ENCODE measurements around the gene ACACA. TPM values are rescaled to one million over a fixed set of nuclear protein-coding genes. Genes with fewer than 3 reads are reported as not detected.

ACACA gene
- total and polyA plus RNA-seq, 9 of the 15 experiments (the other 6 are each of a cell fraction or from before 2014, with no cell fraction given), result 35.9 to 135 (median 88.4) TPM

GRCh38 chr17:37284191-37284590 is 122.4 kb downstream of the ACACA start (continued):
- TF ChIP-seq, protein P1, sequence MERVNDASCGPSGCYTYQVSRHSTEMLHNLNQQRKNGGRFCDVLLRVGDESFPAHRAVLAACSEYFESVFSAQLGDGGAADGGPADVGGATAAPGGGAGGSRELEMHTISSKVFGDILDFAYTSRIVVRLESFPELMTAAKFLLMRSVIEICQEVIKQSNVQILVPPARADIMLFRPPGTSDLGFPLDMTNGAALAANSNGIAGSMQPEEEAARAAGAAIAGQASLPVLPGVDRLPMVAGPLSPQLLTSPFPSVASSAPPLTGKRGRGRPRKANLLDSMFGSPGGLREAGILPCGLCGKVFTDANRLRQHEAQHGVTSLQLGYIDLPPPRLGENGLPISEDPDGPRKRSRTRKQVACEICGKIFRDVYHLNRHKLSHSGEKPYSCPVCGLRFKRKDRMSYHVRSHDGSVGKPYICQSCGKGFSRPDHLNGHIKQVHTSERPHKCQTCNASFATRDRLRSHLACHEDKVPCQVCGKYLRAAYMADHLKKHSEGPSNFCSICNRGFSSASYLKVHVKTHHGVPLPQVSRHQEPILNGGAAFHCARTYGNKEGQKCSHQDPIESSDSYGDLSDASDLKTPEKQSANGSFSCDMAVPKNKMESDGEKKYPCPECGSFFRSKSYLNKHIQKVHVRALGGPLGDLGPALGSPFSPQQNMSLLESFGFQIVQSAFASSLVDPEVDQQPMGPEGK (CRISPR knock-in tag; IDR thresholded peaks at IDR 0.05; ENCODE audit: borderline replicate concordance), result no peak
- no peak for TF ChIP-seq ZNF12 (CRISPR knock-in tag; IDR thresholded peaks at IDR 0.05)
- TF ChIP-seq, protein P2, sequence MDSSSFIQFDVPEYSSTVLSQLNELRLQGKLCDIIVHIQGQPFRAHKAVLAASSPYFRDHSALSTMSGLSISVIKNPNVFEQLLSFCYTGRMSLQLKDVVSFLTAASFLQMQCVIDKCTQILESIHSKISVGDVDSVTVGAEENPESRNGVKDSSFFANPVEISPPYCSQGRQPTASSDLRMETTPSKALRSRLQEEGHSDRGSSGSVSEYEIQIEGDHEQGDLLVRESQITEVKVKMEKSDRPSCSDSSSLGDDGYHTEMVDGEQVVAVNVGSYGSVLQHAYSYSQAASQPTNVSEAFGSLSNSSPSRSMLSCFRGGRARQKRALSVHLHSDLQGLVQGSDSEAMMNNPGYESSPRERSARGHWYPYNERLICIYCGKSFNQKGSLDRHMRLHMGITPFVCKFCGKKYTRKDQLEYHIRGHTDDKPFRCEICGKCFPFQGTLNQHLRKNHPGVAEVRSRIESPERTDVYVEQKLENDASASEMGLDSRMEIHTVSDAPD (CRISPR knock-in tag; IDR thresholded peaks at IDR 0.05), result no peak

- CTCF ChIA-PET (ENCODE audit: low intra/inter-chr PET ratio), result no interaction called here
- FAIRE-seq, result no peak
- TF ChIP-seq ASH1L (IDR thresholded peaks at IDR 0.05; ENCODE audit: borderline replicate concordance, low read depth, partially characterized antibody) (no peak), SP1 (CRISPR knock-in tag; IDR thresholded peaks at IDR 0.05) (no peak), POLR2B (IDR thresholded peaks at IDR 0.05; ENCODE audit: low read depth, partially characterized antibody) (no peak), HOXB6 (CRISPR knock-in tag; IDR thresholded peaks at IDR 0.05; ENCODE audit: borderline replicate concordance) (no peak), ZNF133 (CRISPR knock-in tag; IDR thresholded peaks at IDR 0.05) (no peak), CBX5 (IDR thresholded peaks at IDR 0.05; ENCODE audit: borderline replicate concordance, low read depth) (no peak), TEAD4 (IDR thresholded peaks at IDR 0.05; ENCODE audit: low read length) (no peak), TEAD4 (CRISPR knock-in tag; IDR thresholded peaks at IDR 0.05; ENCODE audit: borderline replicate concordance) (no peak), STAT5A (IDR thresholded peaks at IDR 0.05; ENCODE audit: borderline replicate concordance, low read length) (no peak), MAFK (IDR thresholded peaks at IDR 0.05; ENCODE audit: low read length) (no peak), SLC30A9 (CRISPR knock-in tag; IDR thresholded peaks at IDR 0.05) (no peak), MCM7 (IDR thresholded peaks at IDR 0.05) (no peak)
- TF ChIP-seq, protein P3, sequence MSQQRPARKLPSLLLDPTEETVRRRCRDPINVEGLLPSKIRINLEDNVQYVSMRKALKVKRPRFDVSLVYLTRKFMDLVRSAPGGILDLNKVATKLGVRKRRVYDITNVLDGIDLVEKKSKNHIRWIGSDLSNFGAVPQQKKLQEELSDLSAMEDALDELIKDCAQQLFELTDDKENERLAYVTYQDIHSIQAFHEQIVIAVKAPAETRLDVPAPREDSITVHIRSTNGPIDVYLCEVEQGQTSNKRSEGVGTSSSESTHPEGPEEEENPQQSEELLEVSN (IDR thresholded peaks at IDR 0.05; ENCODE audit: borderline replicate concordance in 1 of 2, extremely low read depth in 1 of 2, insufficient read depth in 1 of 2, insufficient read length in 1 of 2, low read depth in 1 of 2, low read length in 1 of 2, poor library complexity in 1 of 2, severe bottlenecking in 1 of 2), result no peak
Measured at GRCh38 chr17:37283414-37283961, 123.1 kb downstream of the ACACA start.

More at GRCh38 chr17:37283414-37283961, 123.1 kb downstream of the ACACA start:
- POLR2A ChIA-PET, result no interaction called here
- DNase-seq (ENCODE audit: extremely low read depth in 1 of 4, low spot score in 3 of 4) (no peak), ATAC-seq (no peak)
- H4K20me1 ChIP-seq (replicated peaks; ENCODE audit: control insufficient read depth, insufficient read depth, low read length), result 0 out of 2 replicates have a peak, but pooled peaks cover 8% of the 10 kb centered on the region
- intact Hi-C loops (cut with micrococcal nuclease), result loop anchor here (10.0 kb wide), 1 partner anchor 81 kb away; no protein-coding TSS in a partner anchor
- H3K9me1 ChIP-seq (ENCODE audit: control insufficient read depth, insufficient read depth, low read length), result peaks cover 3% of the 10 kb centered on the region
- in situ Hi-C loops (cut with MboI), result no loop called here
- H3K27ac ChIP-seq (ENCODE audit: extremely low read depth, low read depth, low read length), result no peak overlapping the region
- H3K4me1 ChIP-seq (replicated peaks in 1 of 2; ENCODE audit: control insufficient read depth in 2 of 2, insufficient read depth in 2 of 2, low read length in 2 of 2), result peaks cover 0 to 20% of the 10 kb centered on the region in 2 experiments; a peak in 3 of 5 replicates
- H3K36me3 ChIP-seq (ENCODE audit: control insufficient read depth, insufficient read depth, low read length), result peaks cover 67% of the 10 kb centered on the region
- no peaks in the 10 kb centered on the region for H3K27me3 ChIP-seq (ENCODE audit: control insufficient read depth in 2 of 2, insufficient read depth in 2 of 2, low read length in 2 of 2)
- H3K9me3 ChIP-seq (replicated peaks; ENCODE audit: control insufficient read depth, insufficient read depth, low read depth, low read length), result no peaks in the 10 kb centered on the region
- H3K9ac ChIP-seq (ENCODE audit: insufficient read depth in 1 of 2, low read depth in 2 of 2, low read length in 2 of 2), result no peak overlapping the region
- no TSS peak for BruUV-seq (replicated peaks)
- H3K4me3 ChIP-seq, result no peak overlapping the region
- no peak overlapping the region for H3K4me2 ChIP-seq (ENCODE audit: insufficient read depth, low read length)
- peaks cover 52% of the 10 kb centered on the region for H3K79me2 ChIP-seq (ENCODE audit: control insufficient read depth, insufficient read depth, low read length)
- H2AFZ ChIP-seq (ENCODE audit: low read depth, low read length), result no peak overlapping the region

Measured in K562 (cell line).